ENCODE data around the gene ANO4.
"Not testable (repeated sequence)": the region's sequence is repeated elsewhere in the genome, so short reads cannot be mapped to it uniquely, and the experiment has no call there.

ANO4 gene

DNA sequence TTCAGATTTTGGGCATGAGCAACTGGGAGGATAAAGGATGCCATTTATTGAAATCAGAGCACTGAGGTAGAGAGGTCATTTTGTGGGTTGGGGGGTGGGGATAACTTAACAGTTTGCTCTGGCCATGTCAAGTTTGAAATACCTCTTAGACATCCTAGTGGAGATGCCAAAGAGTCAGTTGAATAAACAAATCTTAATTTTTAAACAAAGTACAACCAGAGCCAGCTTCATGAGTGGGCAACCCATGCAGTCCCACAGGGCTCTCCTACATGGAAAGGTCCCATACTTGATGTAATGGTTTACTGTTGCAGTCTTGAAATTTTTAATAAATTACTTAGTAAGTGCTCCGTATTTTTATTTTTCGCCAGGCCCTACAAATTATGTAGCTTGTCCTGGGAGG lies 81.2 kb downstream of the ANO4 start:
- DNase-seq, result no peak

DNA sequence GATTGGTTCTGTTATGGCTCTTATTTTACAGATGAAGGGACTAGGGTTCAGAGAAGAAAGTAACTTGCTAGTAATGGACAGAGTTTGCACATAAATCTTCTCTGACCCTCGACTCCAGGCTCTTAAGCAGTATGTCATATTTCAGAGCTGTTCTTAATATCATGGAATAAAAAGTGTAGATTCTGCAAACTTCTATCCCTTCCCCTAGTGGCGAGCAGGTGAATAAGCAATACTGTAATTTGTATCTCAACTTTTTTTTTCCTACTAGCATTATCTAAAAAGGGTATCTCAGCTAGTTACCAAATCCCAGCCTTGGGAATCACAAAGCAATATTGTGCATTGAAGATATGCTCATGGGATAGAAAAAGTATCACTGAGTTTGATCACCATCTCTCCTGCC lies 83.2 kb downstream of the ANO4 start:
- DNase-seq, result no peak

DNA sequence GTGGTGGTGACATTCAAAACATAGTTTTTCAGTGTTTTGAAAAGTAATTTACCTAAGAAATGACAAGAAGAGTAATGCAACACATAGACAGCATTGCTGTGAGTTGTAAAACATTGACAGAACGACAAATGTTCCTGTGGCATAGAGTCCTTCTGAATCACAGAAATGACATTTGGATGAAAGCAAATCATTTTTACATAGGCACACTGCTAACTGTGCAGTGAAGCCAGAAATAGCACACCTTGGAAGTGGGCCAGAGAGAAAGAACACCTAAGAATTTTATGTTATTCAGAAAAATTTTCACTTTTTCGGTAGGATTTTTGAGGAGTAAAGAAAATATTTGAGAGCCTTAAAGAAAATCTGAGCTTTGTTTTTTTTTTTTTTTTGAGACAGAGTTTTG lies 100.6 kb downstream of the ANO4 start:
- no peak for DNase-seq

DNA sequence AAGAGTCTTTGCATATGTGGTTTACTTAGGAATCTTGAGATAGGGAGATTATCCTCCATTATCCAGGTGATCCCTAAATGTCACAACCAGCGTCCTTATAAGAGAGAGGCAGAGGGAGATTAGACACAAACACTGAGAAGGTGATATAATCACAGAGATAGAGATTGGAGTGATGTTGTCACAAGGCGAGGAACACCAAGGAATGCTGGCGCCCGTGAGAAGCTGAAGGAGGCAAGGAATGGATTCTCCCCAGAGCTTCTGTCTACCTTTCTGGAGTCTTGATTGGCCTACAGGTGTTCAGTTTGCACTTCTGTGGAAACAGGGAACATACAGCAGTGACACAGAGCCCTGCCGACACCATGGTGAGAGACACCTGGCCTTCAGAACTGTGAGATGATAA lies 101.6 kb downstream of the ANO4 start:
- no peak for DNase-seq

DNA sequence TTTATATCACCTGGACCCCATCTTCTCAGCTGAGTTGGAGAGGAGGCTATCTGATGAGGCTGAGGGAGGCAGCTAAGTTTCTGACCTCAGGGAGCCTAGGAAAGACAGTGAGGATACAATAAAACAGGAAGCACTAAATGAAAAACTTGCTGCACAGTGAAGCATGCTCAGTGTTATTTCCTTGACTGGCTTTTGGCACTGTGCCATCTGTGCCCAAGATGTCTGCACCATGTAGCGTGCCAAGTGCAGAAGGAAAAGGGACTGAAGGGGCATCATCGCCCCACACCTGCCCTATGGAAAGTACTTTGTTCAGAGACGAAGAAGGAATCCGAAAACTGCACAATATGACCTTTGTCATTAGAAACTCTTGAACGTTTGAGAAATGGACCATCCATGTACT lies 102.7 kb downstream of the ANO4 start:
- DNase-seq, result no peak

DNA sequence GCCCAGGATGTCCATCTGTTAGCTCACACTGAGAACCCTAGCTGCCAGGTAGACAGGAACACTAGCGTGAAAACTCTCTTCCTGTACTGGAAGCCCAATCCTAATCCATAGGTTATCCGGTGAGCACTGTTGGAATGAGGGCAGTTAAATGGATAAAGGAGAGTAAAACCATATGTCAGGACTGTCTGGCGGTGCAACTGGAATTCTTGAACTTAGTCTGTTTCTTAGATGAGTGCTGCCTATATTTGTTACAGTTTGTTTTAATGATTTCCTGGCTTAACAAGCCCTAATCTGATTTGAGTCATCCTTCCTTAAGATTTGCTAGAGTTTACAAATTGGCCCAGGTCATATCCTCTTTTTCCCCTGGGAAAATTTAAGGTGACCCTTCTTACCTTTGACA lies 104.7 kb downstream of the ANO4 start:
- no peak for DNase-seq

DNA sequence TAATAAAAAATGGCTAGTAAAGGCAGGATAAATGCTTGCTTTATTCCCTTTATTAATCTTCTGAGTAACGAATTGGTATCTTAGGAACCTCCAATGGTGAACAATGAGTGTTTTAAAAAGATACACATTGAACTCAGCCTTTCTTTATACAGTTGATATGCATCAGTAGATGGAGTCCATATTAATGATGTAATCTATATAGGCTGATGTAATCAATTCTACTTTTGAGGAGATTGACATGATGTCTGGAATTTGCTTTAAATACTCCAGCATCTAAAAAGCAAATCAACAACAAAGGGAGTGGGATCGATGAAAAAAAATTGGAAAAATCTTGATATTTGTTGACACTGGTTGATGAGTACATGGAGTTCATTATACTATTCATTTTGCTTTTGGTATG lies 106.2 kb downstream of the ANO4 start:
- no peak for DNase-seq

DNA sequence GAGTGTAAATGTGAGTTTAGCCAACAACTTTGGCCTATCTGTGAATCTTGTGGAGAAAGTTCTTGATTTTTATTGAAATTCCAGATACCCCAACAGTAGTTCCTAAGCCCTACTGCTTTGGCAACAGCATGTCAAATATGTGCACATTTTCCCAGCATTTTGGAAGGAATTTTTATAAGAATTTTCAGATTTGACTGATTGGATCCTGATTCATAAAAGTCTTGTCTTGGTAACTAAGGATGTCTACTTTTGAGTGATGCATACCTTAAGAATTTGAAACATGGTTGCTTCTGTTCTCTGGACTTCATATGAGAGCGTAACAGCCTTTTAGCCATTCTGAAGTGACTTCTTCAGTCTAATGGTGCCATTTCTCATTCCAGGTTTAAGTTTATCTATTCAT lies 106.7 kb downstream of the ANO4 start:
- no peak for DNase-seq

DNA sequence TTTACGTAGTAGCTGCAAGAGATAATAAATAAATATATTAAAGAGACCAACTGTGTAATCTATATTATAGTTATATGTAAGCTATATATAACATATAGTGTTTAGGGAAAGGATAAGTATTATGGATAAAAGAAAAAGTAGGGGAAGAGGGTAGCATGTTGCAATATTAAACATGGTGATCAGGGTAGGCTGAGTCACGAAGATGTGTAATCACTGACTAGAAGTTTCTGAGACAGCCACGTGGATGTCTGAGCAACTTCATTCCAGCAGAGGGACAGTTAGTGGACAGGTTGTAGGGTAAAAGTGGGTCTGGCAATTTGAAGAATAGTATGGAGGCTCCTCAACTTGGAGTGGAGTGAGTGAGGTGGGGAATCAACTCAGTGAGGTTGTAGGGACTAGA lies 109.7 kb downstream of the ANO4 start:
- no peak for DNase-seq

DNA sequence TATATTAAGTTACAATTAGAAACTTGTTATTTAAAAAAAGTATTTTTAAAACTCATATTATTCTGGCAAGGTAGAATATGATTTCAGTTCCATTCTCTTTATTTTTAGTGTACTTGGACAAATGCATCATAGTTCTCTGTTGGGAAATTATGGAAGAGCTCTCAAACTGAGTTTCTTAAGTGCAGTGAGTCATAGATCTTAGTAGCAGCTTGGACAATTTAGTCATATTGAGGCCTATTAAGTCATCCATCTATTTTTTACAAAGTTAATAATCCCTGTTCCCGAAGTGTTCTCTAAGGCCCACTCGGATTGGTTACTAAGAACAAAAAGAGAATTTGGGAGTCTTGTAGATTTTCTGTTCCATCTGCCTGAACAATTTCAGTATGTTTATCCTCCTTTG lies 113.9 kb downstream of the ANO4 start:
- DNase-seq, result no peak

DNA sequence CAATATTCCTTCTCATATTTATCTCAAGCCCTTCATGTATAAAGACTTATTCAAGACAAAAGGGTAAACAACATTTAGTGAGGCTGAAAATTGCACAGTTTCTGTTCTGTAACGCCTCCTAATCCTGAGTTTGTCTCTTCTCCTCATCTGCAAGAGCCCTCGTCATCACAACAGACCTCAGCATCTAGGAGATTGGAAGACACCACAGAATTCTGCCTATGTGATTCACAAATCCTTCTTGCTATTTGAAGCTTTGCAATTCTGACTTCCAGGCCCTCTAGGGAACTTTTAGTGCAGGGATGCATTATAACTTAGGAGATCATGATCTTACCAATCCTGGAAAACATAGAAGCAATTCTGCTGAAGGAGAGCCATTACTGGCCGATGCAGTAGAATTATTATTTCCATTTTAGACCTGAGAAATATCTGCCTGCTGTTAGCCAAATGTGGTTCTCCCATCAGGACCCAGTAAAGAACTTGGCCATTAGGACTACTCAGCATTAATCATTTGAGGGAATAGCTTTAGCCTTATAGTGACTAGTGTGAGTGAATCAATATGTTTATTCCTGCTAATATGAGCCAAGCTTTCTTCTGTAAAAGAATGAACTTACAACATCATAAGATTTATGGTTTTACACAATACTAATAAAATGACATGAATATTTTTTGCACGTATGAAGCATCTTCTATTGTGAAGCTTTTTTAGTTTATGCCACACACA lies 119.5 kb downstream of the ANO4 start:
- DNase-seq, result peak; percentile 39

DNA sequence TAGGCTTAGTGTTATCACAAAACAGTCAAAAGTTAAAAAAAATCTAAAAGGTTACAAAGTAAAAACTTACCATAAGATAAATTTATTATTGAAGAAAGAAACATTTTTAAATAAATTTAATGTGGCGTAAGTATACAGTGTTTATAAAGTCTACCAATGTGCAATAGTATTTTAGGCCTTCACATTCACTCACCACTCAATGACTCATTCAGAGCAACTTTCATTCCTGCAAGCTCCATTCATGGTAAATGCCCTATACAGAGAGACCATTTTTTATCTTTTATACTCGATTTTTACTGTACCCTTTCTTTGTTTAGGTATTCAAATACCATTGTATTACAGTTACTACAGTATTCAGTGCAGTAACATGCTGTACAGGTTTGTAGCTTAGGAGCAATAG lies 124.5 kb downstream of the ANO4 start:
- no peak for DNase-seq

DNA sequence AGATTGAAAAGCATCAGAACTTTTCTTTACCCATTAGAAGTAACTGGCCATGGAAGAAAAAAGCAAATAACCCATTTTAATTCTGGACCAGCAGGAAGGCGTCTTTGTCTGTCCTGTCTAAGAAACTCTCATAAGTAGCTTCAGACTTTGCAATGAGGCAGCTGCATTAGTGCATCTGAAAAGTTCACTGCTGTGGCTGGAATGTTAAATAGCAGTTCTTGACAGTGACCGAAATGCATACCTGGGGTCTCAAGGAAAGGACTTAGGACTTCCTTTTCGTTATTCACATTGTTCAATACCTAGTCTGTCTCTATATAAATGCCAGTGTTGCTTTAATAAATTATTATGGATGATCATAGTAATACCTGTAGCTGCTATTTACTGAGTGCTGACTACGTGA lies 125.9 kb downstream of the ANO4 start:
- DNase-seq, result no peak

DNA sequence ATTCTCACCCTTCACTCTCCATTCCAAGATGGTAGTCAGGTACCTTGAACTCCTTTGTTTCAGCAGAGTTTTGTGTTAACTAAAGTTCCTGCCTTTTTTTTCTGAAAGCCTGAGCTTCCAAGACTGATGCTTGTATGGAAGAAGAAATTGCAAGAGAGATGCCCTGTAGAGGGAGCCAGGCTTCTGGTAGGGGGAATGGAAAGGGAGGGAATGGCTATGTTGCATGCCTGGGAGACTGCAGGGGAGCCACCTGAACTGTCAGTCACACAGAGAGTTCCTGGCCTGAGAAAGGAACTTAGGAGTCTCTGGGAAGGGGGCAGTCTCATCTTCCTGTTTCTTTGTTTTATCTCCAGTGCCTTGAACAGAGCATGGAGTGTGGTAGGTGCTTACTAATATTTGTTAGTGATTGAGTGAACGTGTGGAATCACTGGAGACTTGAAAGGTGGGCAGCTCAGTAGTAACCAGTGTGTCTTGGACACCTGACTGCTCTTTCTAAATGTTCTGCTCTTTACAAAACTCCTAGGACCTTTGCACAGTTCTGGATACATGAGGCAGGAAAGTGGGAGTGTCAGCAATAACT lies 132.2 kb downstream of the ANO4 start:
- peak; percentile 13 for DNase-seq

DNA sequence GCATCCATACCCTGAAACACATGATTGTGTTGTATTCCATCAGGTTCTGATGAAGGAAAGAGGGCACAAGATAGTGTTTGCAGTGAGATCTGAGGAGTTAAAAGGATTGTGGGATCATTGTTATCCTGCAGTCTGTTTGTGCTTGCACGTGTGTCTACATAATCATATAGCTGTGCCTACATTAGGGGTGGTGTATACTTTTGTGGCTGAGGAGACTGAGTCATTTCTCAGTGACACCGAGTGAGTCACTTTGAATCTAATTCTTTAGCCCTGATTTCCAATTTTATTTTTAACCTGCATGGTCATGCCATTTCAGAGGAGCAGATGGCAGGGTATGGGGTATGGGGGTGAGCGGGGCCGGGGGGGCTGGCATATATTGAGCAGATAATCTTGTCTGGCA lies 133.2 kb downstream of the ANO4 start:
- DNase-seq, result no peak

DNA sequence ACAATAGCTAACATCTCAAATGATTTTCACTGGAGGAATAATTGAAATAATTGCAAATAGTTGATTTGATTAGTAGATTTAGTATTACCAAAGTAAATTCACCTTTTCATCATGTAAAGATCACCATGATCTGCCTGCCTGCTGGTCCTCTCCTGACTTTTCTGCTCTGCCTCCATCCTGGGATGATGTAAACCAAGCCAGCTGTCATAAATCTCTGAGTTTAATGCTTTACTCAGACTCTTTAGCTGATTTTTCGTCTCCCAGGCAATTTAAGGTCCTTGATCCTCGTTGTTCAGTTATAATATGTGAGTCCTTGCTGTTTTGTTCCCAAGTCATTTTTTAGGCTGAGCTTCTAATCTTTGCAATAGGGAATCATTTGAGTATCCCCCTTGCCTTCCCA lies 138.0 kb downstream of the ANO4 start:
- no peak for DNase-seq

DNA sequence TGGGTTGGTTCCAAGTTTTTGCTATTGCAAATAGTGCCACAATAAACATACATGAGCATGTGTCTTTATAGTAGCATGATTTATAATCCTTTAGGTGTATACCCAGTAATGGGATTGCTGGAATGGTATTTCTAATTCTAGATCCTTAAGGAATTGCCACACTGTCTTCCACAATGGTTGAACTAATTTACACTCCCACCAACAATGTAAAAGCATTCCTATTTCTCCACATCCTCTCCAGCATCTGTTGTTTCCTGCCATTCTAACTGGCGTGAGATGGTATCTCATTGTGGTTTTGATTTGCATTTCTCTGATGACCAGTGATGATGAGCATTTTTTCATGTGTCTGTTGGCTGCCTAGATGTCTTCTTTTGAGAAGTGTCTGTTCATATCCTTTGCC lies 139.0 kb downstream of the ANO4 start:
- DNase-seq, result not testable (repeated sequence)

DNA sequence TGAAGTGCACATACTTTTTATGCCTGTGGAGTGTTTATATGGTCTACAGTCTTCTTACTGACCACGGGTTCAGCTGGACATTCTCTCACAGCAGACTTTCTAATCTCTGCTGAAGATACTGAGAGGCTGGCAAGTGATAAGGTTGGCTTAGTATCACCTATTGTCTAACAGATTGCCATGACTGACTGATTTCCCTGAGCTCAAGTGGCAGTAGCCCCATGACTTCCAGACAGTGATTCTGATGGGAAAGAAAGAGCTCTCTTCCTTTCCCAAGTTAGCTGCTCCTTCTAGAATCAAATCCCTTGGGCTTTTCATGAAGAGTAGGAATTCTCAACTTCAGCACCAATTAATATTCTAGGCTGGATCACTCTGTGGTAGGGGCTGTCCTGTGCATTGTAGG lies 141.4 kb downstream of the ANO4 start:
- no peak for DNase-seq

DNA sequence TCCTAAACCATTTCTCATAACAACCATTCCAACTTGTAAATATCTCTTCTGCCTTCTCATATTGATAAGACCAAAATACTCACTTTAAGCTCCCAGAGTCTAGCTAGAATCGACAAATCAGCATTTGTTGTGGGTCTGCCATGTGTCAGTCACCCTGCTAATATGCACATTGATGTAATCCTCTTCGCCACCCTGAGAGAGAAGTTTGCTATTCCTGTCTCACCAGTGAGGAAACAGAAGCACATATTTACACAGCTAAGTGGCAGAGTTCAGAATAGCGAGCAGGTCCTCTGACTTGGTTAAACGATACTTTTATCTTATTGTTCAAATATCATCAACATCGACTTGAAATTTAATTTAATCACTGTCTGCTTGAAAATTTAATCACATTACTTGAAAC lies 142.1 kb downstream of the ANO4 start:
- no peak for DNase-seq

DNA sequence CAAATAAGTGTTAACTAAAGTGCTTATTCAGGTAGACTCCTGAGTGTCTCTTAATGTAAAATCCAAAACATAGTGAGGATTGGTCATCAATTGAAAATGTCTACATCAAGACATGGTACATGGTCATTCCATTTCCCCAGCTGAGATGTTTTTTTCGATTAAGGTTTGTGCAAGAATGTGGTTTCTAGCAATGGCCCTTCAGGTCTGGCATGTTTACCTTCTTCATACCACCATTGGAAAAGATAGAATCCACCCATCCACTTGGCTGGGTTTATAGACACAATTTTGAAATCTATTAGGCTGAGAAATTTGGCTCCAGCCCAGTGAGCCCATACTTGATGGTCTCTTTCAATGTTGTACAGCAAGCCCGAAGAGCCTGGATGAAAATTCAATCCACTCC lies 145.9 kb downstream of the ANO4 start:
- no peak for DNase-seq

DNA sequence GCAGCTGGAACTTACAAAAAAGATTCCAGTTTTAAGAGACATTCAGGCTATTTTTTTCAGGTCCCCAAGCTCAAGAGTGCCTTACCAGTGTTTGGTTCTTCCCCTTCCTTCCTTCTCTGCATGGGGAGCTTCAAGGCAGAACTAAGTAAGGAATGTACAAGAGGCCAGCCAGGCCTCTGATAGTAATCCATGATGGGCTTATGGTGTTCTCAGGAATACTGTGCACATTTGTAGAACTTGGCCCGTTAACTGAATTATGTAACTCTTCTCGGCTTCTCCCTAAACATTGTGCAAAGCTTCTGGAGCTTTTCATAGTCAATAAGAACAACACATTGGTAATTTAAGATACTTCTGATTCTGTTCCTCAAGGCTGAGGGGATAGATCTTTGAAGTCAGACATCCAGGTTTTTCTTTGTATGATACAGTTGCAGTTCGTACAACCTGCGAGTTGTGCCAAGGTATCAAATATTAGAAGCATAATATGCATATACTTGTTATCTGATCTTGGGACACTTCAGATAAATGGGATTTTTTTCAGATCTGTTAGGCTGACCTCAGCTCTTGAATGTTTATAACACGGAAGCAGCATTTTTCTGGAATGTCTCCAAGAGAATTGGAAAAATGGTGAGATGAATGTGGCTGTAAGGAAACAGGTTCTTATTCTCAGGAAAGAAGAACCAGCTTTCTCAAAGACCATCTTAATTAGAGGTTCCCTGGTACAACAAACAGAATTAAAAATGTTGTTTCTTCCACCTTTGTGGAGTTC lies 148.6 kb downstream of the ANO4 start:
- no peak for DNase-seq

DNA sequence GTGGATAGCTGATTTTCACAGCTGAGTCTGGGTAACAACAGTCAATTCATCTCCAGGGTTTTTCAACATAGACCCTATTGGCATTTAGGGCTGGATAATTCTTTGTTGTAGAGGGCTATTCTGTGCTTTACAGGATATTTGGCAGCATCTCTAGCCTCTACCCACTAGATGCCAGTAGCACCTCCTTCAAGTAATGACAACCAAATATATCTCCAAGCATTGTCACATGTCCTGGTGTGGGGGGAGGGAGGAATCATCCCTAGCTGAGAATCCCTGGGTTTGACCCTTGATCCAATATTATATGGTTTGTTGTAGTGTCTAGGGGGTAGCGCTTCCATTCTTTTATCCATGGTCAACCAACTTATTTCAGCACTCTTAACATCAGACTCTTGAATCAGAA lies 157.2 kb downstream of the ANO4 start:
- DNase-seq, result no peak

DNA sequence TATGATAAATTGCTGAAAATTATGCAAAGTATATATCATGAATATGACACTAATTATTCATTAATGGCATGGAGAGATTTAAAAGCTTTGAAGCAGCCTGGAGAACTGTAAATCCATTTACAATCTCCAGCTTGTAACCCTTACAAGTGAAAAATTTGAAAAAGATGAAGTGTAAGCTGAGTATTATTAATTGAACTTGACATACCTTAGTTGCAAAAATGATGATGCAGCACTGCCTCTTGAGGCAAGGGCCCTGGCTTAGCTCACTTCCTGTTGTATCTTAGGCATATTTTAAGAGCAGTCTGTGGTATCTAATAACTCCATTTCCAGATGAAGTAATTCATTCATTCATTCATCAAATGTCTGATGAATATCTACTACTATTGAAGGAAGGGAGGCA lies 158.6 kb downstream of the ANO4 start:
- no peak for DNase-seq

DNA sequence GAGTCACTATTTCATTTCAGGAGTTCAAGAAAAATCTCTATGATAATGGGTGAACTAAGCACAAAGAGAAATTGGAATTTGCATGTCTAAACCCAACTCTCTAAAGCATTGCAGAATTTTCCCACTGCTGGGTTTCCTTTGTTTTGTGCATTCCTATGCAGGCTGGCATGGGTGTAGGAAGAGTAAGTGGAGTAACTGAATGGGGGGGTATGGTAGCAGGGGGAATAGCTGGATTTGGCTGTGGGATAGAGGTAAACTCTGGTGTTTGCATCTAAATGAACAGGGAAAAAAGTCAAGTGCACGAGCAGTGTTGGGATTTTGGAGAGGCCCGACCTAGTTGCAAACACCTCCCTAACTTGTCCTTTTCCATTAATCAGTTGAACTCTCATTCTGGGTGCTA lies 159.1 kb downstream of the ANO4 start:
- DNase-seq, result no peak

DNA sequence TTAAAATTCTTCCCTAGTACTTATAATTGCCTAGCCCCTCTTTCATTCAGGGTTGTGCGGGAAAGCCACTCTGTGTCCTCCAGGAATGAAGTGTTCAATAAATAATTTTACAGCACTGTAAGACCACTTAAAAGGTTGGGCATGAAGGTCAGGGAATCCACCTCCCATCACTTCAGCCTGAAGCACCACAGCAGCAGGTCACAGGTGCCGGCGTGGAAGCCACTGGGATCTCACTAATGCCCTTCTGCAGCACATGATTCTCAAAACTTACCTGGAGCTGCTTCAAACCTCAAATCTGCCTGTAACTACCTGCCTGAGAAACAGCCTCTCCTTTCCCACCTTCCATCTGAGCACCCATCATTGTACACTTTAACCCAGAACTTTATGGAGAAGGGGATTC lies 159.5 kb downstream of the ANO4 start:
- no peak for DNase-seq

Data from eye (tissue), 1 donor.